Activated T-cell treated with anti-CD3 and anti-CD28 coated beads, Interleukin-2, amount 50 U/mL, for 24 hours (primary cell): Measurements from ENCODE around the gene LRP1B.
"Not testable (repeated sequence)": the region's sequence is repeated elsewhere in the genome, so short reads cannot be mapped to it uniquely, and the experiment has no call there.

Experiments
- DNase-seq: peaks from one replicate; pipeline ENCODE4 v3.0.0-alpha.2; 2020
- H3K27ac Mint-ChIP-seq: 2 replicates; pipeline ENCODE4 v1.8.0; 2020; ENCODE audit warnings: mild to moderate bottlenecking, mixed read lengths
- H3K27me3 Mint-ChIP-seq: 2 replicates; pipeline ENCODE4 v1.8.0; 2020; ENCODE audit warnings: mixed read lengths
- H3K36me3 Mint-ChIP-seq: 2 replicates; pipeline ENCODE4 v1.8.0; 2020; ENCODE audit warnings: low read depth, mixed read lengths
- H3K4me1 Mint-ChIP-seq: 2 replicates; pipeline ENCODE4 v1.8.0; 2020; ENCODE audit warnings: low read depth, mixed read lengths
- H3K4me3 Mint-ChIP-seq: 2 replicates; pipeline ENCODE4 v1.8.0; 2020; ENCODE audit warnings: mild to moderate bottlenecking, moderate library complexity, mixed read lengths
- H3K9me3 Mint-ChIP-seq: 2 replicates; pipeline ENCODE4 v1.8.0; 2020; ENCODE audit warnings: mixed read lengths

The LRP1B gene

DNA sequence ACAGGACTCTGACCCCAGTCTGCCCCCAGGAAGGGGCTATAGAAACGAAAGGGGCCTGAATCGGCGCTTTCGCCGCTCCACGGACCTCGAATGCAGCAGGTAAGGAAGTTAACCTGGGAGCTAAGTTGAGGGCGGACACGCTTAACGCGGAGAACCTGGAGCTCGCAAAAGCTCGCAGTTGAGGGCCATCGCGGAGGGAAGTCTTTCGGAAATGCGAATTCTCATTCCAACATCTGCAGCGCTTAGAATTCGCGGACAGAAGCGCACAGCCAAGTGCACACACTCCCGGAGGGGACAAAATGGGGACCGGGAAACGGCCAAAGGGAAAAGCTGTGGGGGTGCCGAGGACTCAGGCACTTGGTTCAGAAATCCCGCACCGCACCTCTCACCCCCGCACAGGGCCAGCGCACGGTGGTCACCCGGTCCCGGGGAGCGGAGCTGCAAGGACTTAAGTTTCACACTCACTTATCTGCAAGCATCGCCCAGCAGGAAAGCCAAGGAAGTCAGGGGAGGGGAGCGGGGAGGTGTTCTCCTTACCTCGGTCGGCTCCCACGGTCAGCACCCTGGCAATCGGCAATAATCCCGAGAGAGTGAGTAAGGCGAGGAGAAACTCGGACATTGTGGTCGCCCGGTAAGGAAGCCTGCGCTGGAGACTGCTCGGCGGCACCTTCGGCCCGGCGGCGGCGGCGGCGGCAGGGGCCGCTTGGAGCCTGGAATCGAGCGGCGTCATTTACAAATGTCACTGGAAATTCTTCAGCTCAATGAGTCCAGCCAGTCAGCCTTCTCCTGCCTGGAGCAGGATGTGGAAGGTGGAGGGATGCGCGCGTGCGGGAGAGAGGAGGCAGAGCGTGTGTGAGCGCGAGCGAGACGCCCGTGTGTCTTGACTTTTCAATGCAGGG lies 456 bp downstream of the LRP1B start:
- H3K4me3 Mint-ChIP-seq: peak overlapping the region; percentile 41
- no peak overlapping the region for H3K27ac Mint-ChIP-seq
- peaks cover 39% of the 10 kb centered on the region for H3K27me3 Mint-ChIP-seq
- no peaks in the 10 kb centered on the region for H3K9me3 Mint-ChIP-seq
- no peaks in the 10 kb centered on the region for H3K36me3 Mint-ChIP-seq
- peaks cover 6% of the 10 kb centered on the region for H3K4me1 Mint-ChIP-seq
- DNase-seq: no peak

DNA sequence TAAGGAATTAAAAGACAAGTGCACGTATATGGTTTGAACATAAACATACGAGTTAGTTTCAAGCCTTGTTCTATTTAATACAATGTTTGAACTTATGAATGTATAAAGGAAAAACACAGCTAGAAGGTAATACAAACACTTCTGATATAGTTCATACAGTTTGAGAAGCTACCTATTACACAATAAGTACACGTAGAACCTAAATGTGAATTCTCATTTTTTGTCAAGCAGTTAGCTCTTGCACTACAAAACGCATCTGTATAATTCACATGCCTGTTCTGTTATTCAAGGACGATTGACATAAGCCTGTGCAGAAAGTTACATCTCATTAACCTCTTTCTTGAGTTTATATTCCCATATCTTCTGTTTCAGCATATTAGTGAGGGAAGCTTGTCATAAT lies 2.7 kb downstream of the LRP1B start:
- no peak overlapping the region for H3K4me3 Mint-ChIP-seq
- no peak for DNase-seq
- H3K4me1 Mint-ChIP-seq: peaks cover 6% of the 10 kb centered on the region
- H3K36me3 Mint-ChIP-seq: no peaks in the 10 kb centered on the region
- H3K27ac Mint-ChIP-seq: no peak overlapping the region
- no peaks in the 10 kb centered on the region for H3K9me3 Mint-ChIP-seq
- H3K27me3 Mint-ChIP-seq: peaks cover 39% of the 10 kb centered on the region

DNA sequence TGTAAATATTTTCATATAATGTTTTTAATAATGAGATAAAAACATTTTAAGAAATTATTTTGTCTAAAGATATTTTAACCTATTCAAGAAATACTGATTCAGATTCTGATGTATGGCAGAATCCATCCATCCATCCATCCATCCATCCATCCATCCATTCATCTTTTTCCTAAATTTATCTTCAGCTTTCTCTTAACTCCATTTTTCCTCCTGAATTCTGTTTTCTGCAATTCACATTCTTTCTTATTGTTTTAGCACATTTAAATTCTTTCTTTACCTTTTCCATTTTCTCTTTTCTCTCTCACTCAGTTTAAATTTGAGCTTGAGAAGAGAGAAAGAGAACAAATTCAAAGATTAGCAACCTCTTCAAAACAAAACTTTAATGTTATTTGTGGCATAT lies 3.6 kb downstream of the LRP1B start:
- Mint-ChIP-seq H3K4me3 (no peak overlapping the region), H3K9me3 (no peaks in the 10 kb centered on the region), H3K36me3 (no peaks in the 10 kb centered on the region), H3K4me1 (peaks cover 6% of the 10 kb centered on the region), H3K27me3 (peaks cover 39% of the 10 kb centered on the region), H3K27ac (no peak overlapping the region)
- no peak for DNase-seq

DNA sequence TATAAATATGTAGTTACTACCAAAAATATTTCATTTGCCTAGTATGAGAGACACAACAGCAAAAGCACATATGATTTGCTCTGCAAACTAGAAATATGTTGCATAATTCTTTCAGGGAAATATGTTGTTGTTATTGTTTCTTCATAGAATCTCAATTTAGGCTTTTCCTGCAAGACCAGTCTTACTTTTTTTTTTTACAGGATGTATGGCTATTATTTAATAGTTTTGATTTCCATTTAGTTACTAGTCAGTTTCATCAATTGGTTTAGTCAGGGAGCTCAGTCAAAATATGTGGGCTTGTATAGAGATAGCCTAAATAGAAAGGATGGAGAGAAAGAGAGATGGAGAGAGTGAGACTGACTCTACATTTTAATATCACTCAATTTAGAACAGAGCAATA lies 6.1 kb downstream of the LRP1B start:
- peaks cover 4% of the 10 kb centered on the region for H3K9me3 Mint-ChIP-seq
- no peaks in the 10 kb centered on the region for H3K36me3 Mint-ChIP-seq
- no peak overlapping the region for H3K4me3 Mint-ChIP-seq
- no peak overlapping the region for H3K27ac Mint-ChIP-seq
- H3K27me3 Mint-ChIP-seq: peaks cover 15% of the 10 kb centered on the region
- no peak for DNase-seq
- H3K4me1 Mint-ChIP-seq: no peaks in the 10 kb centered on the region

DNA sequence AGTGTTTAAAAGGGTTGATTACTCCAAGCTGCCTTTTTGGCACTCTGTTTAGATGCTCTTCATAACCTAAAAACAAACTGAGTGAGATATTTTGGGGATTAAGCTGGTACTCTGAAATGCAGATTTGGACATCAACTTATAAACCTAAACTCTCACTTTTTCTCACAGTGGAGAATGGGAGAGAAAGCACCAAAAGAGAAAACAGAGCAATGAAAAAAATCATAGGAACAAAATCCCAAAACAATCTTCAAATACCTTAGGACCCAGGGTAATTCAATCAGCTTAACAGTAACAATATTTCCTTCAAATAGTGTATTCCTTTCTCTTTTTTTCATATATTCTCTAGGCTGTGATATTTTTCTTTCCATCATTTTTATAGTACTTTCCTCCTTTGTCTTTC lies 11.5 kb downstream of the LRP1B start:
- no peak for DNase-seq
- Mint-ChIP-seq H3K27ac (no peak overlapping the region), H3K36me3 (no peaks in the 10 kb centered on the region), H3K4me1 (no peaks in the 10 kb centered on the region), H3K9me3 (peaks cover 7% of the 10 kb centered on the region), H3K27me3 (no peaks in the 10 kb centered on the region), H3K4me3 (no peak overlapping the region)

DNA sequence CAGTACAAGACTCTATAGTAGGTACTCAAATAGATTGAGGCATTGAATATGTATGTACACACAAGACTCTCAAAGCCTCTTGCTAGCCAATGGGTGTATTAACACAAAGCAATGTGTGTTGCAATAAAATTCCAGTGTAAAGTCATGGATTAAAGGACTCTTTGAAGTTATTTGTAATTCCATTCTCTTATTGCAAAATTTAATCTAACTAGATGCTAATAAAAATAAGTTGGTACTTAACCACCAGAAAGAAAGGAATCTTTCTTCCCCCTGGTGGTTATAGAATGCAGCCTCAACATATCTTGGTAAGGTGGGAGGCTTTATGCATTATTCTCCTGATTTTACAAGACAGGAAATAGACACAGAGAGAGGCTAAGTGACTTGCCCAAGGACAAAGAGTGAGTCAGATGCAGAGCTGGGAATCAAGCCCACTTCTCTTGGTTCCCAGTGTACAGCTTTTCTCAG lies 18.0 kb downstream of the LRP1B start:
- H3K27ac Mint-ChIP-seq: no peak overlapping the region
- DNase-seq: no peak
- H3K4me3 Mint-ChIP-seq: no peak overlapping the region
- H3K4me1 Mint-ChIP-seq: no peaks in the 10 kb centered on the region
- peaks cover 2% of the 10 kb centered on the region for H3K9me3 Mint-ChIP-seq
- H3K36me3 Mint-ChIP-seq: no peaks in the 10 kb centered on the region
- no peaks in the 10 kb centered on the region for H3K27me3 Mint-ChIP-seq

DNA sequence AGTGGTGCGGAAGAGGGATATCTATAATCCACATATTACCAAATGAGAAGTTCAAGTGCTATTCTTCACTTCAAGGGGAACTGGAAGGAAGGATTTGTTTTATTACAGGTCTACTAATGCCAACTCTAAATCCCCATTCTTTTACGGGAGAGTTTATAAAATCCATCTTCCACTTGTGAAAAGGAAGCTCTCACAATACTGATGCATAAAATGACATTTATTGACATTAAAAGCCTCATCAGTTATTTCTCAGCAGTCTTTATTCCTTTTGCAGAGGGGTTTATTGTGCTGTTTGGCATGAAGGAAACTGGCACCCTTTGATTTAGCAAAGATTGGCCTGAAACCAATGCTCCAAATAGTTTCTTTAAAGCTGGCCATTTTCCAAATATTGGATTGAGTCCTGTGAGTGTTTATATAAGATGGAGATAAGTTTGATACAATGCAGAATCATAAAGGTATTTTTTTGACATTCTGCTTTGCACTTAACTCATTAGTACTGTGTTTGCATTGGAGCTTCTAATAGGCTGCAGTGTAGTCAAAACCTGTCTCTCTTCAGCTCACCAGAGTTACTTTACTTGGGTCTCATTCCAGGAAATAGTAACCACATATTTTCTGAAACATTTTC lies 26.6 kb downstream of the LRP1B start:
- Mint-ChIP-seq H3K9me3 (peaks cover 9% of the 10 kb centered on the region), H3K27me3 (no peaks in the 10 kb centered on the region), H3K4me3 (no peak overlapping the region), H3K4me1 (no peaks in the 10 kb centered on the region), H3K27ac (no peak overlapping the region), H3K36me3 (no peaks in the 10 kb centered on the region)
- DNase-seq: no peak

DNA sequence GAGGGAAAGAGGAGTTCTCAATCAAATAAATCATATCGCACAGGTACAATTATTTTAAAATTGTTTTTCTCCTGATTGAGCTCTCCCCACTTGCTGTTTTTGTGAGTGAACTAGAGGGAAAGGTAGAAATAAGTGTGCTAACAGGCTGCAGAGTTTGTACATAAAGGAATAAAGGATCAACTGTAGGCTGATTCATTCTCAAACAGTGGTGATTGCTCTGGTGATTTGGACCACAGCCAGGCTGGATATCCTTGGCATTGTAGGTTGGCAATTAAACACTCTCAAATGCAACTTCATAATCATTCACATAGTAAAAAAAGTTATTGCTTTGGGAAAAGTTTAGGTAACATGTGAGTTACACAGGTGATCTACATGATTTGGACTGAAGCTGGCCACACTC lies 29.8 kb downstream of the LRP1B start:
- Mint-ChIP-seq H3K4me3 (no peak overlapping the region), H3K27me3 (no peaks in the 10 kb centered on the region), H3K9me3 (peaks cover 9% of the 10 kb centered on the region), H3K4me1 (no peaks in the 10 kb centered on the region), H3K27ac (no peak overlapping the region), H3K36me3 (no peaks in the 10 kb centered on the region)
- DNase-seq: no peak

DNA sequence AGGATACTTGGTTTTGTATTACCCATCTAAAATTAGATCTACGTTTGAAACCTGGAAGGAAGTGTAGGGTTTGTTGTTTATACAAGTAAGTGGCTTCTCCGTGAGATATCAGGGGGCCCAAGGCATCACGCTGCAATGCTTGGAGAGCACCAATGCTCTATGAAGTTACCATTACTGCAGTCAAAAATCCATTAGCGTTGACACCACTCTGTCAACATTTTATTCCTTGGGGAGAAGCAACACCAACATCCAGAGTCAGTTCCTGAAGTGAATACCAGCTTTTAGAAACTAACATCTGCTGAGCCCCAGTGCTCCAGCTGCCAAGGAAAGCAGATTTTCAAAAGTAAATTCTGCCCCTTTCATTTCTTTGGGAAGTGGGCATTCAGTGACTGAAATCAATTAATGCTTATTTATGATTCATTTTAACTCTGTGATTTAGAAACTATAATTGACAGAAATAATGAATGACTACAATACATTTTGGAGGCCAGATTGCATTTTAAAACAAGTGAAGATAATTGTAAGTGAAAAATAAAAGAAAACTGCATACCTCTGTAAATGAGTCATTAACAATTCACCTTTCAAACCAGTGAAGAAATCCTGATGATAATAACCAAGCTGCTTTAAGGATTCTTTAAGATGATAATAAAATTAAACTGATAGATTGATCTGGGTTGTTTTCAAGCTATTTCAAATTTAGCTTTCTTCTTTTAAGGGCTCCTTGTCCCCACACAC lies 30.5 kb downstream of the LRP1B start:
- Mint-ChIP-seq H3K9me3 (peaks cover 8% of the 10 kb centered on the region), H3K4me1 (no peaks in the 10 kb centered on the region), H3K4me3 (no peak overlapping the region), H3K27me3 (no peaks in the 10 kb centered on the region), H3K27ac (no peak overlapping the region), H3K36me3 (no peaks in the 10 kb centered on the region)
- DNase-seq: no peak

DNA sequence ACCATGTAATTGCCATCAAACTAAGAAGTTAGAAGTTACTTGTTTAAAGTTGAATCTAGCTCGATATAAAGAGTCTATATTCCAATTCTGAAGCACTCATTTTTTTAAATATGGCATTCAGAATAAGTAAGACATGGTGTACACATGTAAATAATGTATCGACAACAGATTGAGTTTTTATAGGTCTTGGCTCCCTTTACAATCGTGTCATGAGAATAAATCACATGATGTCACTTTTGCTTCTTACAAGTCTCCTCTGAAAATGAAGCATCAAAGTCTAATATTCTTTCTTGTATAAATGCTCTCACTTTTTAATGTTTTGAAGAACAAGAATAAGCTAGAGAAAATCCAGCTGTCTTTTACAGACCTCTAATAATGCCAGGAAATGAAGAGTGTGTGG lies 33.1 kb downstream of the LRP1B start:
- Mint-ChIP-seq H3K9me3 (peaks cover 4% of the 10 kb centered on the region), H3K4me1 (no peaks in the 10 kb centered on the region), H3K4me3 (no peak overlapping the region), H3K36me3 (no peaks in the 10 kb centered on the region), H3K27ac (no peak overlapping the region), H3K27me3 (no peaks in the 10 kb centered on the region)
- no peak for DNase-seq

DNA sequence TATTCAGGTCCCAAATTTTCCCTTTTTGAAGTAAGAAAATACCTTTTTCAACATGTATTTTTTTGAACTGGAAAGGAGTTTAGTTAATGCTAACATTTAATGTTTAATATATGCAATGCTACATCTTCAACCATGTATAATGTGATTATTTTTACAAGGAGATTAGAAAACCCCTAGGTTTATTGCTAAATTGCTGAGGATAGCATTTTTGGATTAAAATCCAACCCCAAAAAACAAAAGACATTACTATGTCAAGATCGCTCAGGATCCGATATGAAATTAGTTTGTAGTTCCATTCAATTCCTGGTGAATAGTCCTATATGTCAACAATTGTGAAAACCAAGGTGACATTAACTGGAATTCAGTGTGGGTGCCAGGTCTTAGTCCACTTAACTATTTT lies 35.2 kb downstream of the LRP1B start:
- H3K4me1 Mint-ChIP-seq: no peaks in the 10 kb centered on the region
- no peak overlapping the region for H3K4me3 Mint-ChIP-seq
- no peak overlapping the region for H3K27ac Mint-ChIP-seq
- peaks cover 3% of the 10 kb centered on the region for H3K9me3 Mint-ChIP-seq
- no peak for DNase-seq
- no peaks in the 10 kb centered on the region for H3K27me3 Mint-ChIP-seq
- H3K36me3 Mint-ChIP-seq: no peaks in the 10 kb centered on the region

DNA sequence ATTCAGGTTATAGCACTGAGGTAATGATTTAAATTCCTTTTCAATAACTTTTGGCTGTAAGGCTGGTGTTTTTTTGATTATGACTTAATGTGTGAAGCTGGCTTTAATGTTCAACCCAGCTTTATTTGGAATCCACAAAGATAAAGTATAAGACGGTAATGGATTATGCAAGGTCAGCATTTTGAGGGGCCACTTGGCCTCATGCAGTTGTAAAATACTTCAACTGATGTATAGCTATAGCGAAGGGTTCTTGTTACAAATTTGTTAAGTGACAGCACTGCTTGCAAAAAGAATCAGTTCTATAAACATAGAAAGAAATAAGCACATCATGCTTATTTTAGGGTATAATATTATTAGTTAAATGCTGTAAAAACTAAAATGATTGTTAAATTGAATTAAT lies 36.6 kb downstream of the LRP1B start:
- Mint-ChIP-seq H3K4me3 (no peak overlapping the region), H3K9me3 (peaks cover 3% of the 10 kb centered on the region), H3K27me3 (no peaks in the 10 kb centered on the region), H3K27ac (no peak overlapping the region), H3K4me1 (no peaks in the 10 kb centered on the region), H3K36me3 (no peaks in the 10 kb centered on the region)
- DNase-seq: no peak

DNA sequence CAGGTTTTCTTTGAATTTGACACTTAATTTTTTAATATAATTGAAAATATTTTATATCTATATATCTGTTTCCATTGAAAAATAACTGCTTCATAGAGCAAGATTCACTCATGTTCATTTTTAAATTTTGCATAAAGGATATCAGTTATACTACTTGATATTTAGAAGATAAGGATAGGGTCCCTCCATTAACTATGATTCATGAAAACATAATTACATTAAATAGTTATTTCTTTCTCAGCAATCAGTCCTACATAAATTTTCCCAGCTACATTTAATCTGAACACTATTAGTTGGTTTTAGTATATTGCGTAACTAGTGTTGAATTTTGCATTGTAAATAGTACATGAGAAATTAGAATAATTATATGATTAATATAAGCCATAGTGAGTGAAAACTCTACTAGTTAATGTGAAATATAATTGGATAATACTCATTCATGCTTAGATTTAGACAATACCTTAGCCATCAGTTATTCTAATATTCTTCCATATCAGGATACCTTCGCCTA lies 42.7 kb downstream of the LRP1B start:
- no peaks in the 10 kb centered on the region for H3K4me1 Mint-ChIP-seq
- H3K27ac Mint-ChIP-seq: no peak overlapping the region
- H3K27me3 Mint-ChIP-seq: no peaks in the 10 kb centered on the region
- DNase-seq: no peak
- peaks cover 13% of the 10 kb centered on the region for H3K9me3 Mint-ChIP-seq
- no peak overlapping the region for H3K4me3 Mint-ChIP-seq
- H3K36me3 Mint-ChIP-seq: no peaks in the 10 kb centered on the region

DNA sequence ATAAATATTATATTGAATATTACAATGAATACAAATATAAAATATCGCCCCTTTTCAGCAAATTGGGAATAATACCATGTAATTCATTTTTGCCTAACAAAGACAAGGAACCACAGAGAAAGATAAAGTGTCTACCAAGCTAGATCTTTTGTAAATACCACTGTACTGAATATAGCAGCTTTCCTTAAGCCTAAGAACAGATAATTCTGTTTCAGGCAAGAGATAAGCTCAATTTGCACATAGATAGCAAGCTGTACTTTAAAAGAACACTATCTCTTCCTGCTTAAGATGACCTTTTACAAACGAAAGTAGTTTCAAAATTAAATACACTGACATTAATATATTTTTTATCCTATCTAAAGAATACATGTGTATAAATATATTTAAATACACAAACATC lies 43.2 kb downstream of the LRP1B start:
- not testable (repeated sequence) for DNase-seq, H3K27ac Mint-ChIP-seq, H3K36me3 Mint-ChIP-seq, H3K27me3 Mint-ChIP-seq, H3K4me1 Mint-ChIP-seq, H3K4me3 Mint-ChIP-seq
- H3K9me3 Mint-ChIP-seq: peaks cover 13% of the 10 kb centered on the region

DNA sequence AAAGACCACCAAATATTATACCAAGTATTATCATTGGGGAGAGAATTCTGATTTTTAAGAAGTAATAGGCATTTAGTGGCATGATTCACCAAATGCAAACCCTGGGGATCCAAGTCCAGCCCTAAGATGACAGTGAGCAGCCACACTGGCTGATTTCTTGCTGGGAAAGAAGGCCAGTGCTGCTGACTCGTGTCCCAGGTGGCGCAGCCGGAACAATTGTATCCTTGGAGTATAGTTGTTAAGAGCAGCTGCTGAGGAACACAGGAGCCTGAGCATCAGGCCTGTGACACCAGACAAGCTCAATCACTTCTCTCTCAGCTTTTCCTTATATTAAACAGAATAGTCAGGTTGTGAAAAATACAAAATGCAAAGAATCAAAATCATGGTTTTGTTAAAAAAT lies 48.4 kb downstream of the LRP1B start:
- Mint-ChIP-seq H3K4me3 (no peak overlapping the region), H3K4me1 (no peaks in the 10 kb centered on the region), H3K9me3 (peaks cover 14% of the 10 kb centered on the region), H3K27me3 (no peaks in the 10 kb centered on the region), H3K27ac (no peak overlapping the region), H3K36me3 (no peaks in the 10 kb centered on the region)
- DNase-seq: no peak
